T-helper 2 cell treated with Interferon-gamma antibody and Interleukin-4, amounts not matched to agents 5 μg/mL and 100 μg/mL, for 36 hours (primary cell): ENCODE measurements around the gene SGO1.
"Not testable (repeated sequence)": the region's sequence is repeated elsewhere in the genome, so short reads cannot be mapped to it uniquely, and the experiment has no call there.

ENCODE experiments used
- DNase-seq: peaks from one replicate; pipeline ENCODE4 v3.0.0; 2021; ENCODE audit warnings: low spot score
- H3K27ac Mint-ChIP-seq: one replicate; pipeline ENCODE4 v1.8.0; 2021; ENCODE audit warnings: mild to moderate bottlenecking, mixed read lengths
- H3K27me3 Mint-ChIP-seq: one replicate; pipeline ENCODE4 v1.8.0; 2021; ENCODE audit warnings: low read depth, mixed read lengths
- H3K36me3 Mint-ChIP-seq: one replicate; pipeline ENCODE4 v1.8.0; 2021; ENCODE audit warnings: low read depth, mixed read lengths
- H3K4me1 Mint-ChIP-seq: one replicate; pipeline ENCODE4 v1.8.0; 2021; ENCODE audit warnings: low read depth, mixed read lengths
- H3K4me3 Mint-ChIP-seq: one replicate; pipeline ENCODE4 v1.8.0; 2022; ENCODE audit warnings: mild to moderate bottlenecking, moderate library complexity, mixed read lengths
- H3K9me3 Mint-ChIP-seq: one replicate; pipeline ENCODE4 v1.8.0; 2021; ENCODE audit warnings: mixed read lengths

SGO1 gene

DNA sequence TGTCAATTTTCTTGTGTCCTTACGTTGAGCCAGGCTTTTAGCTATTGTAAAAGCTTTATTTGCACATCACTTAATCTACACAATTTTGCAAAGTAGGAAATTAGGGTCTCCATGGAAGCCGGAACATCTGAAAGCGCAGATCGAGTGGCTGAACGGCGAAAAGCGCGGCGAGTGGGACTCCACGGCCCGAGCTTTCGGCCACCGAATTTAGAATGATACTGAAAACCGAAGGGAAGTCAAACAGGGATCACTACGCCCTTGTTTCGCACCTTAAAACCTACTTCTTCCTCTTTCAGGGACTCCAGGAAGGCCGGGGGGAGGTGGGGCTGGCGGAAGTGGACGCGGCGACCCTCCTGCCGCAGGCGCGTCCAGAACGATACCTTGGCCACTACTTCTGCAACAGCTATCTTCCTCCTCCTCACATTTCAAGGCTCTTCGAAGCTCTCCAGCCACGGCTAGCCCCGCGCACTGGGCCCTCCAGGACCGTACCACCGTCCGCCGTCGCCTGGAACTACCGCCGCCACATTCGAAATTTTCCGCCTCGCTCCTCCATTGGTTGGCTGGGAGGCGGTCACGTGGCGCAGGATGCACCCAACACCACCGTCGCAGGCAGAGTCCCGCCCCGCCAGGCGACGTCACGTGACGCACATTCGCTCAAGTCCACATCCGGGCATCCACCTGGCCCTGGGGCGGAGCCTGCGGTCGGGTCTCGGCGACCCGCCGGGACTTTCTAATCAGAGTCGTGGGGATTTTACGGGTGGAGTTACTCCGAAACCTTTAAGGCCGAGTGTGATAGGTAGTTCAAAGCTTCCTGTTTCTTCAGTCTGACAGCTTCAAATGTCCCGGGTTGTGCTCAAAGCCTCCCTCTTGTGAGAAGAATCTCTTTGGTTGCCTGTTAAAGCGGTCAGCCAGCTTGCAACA lies at the start of gene SGO1:
TSS of gene SGO1 (minus strand) at position 528 of the 921 bp plus-strand sequence. CDS start 2,179 bp downstream, outside the sequence.
- Mint-ChIP-seq H3K4me1 (peaks cover 17% of the 10 kb centered on the region), H3K27ac (no peak within 1 kb of the TSS)

GRCh38 chr3:20235796-20236195 lies 49.8 kb upstream of the SGO1 start:
- no peak for DNase-seq
- Mint-ChIP-seq H3K9me3 (no peaks in the 10 kb centered on the region), H3K36me3 (no peaks in the 10 kb centered on the region), H3K27me3 (no peaks in the 10 kb centered on the region), H3K27ac (no peak overlapping the region), H3K4me3 (no peak overlapping the region), H3K4me1 (no peaks in the 10 kb centered on the region)

More for the DNA sequence above, at the start of gene SGO1:
- Mint-ChIP-seq H3K4me3 (no peak within 1 kb of the TSS), H3K36me3 (peaks cover 19% of the 10 kb centered on the region), H3K9me3 (no peaks in the 10 kb centered on the region), H3K27me3 (no peaks in the 10 kb centered on the region)
- peak; percentile 100 for DNase-seq

- H3K4me1 Mint-ChIP-seq: no peaks in the 10 kb centered on the region
- no peaks in the 10 kb centered on the region for H3K36me3 Mint-ChIP-seq
- no peak overlapping the region for H3K4me3 Mint-ChIP-seq
- no peak overlapping the region for H3K27ac Mint-ChIP-seq
- no peaks in the 10 kb centered on the region for H3K27me3 Mint-ChIP-seq
- no peaks in the 10 kb centered on the region for H3K9me3 Mint-ChIP-seq
- DNase-seq: no peak
Measured at GRCh38 chr3:20232906-20233780, 47.1 kb upstream of the SGO1 start.

DNA sequence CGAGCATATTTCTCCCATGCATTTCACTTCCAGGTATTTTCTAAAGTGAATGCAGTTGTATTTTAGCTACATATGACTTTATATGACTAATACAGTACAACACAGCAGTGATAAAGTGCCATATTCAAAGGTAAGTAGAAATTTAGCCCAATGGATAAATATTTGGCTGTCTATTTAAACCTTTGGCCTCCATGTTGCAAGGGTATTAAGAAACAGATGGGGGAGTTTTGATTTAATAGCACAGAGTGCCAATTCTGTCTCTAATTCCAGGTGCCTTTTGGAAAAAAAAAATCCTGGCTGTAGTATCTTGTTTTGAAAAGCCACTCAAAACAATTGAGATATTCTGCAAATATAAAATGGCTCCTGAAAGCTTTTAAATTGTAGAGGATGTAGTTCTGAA lies 44.9 kb upstream of the SGO1 start:
- Mint-ChIP-seq H3K4me1 (no peaks in the 10 kb centered on the region), H3K27me3 (no peaks in the 10 kb centered on the region), H3K27ac (no peak overlapping the region), H3K4me3 (no peak overlapping the region), H3K9me3 (no peaks in the 10 kb centered on the region), H3K36me3 (no peaks in the 10 kb centered on the region)
- no peak for DNase-seq

DNA sequence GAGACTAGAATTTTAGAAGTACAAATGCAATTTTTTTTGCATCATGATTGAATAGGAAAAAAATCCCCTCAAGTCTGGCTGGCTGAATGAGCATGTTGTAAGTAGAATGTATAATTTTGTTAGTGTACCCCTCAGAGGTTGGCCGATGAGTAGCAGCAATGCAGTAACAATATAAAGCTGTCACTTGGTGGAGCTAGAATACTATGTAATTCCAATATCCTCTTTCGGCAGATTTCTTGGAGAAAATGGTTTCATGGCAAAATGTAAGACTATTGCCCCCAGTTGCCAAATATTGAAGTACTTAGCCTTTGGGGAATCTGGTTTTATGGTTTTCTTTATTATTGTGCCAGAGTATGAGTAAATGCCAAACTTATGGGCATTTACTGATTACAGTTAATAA lies 39.8 kb upstream of the SGO1 start:
- Mint-ChIP-seq H3K9me3 (no peaks in the 10 kb centered on the region), H3K4me3 (no peak overlapping the region), H3K36me3 (no peaks in the 10 kb centered on the region), H3K27me3 (peaks cover 9% of the 10 kb centered on the region), H3K27ac (no peak overlapping the region), H3K4me1 (no peaks in the 10 kb centered on the region)
- no peak for DNase-seq

DNA sequence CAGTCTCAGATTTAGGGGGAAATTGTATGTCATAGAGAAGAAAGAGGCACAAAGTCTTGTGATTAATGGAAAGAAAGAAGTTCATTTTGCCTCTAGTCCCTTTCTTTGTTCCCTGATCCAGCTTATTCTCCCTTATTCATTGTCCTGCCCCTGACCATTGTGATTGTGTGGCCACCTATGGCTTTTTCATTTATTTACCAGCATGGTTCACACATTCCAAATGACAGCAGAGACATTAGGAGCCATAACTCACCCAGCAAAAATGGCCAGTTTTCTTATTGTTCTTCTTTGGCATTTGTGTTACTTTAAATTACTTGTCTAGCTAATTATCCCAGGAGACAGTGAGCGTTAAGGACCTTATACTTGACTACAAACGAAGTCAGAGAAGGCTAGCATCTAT lies 36.3 kb upstream of the SGO1 start:
- H3K9me3 Mint-ChIP-seq: no peaks in the 10 kb centered on the region
- H3K27ac Mint-ChIP-seq: no peak overlapping the region
- DNase-seq: no peak
- H3K36me3 Mint-ChIP-seq: no peaks in the 10 kb centered on the region
- H3K4me3 Mint-ChIP-seq: no peak overlapping the region
- no peaks in the 10 kb centered on the region for H3K4me1 Mint-ChIP-seq
- H3K27me3 Mint-ChIP-seq: peaks cover 9% of the 10 kb centered on the region

GRCh38 chr3:20218215-20218614 lies 32.2 kb upstream of the SGO1 start:
- H3K4me1 Mint-ChIP-seq: no peaks in the 10 kb centered on the region
- no peak for DNase-seq
- H3K27ac Mint-ChIP-seq: no peak overlapping the region
- no peaks in the 10 kb centered on the region for H3K36me3 Mint-ChIP-seq
- no peak overlapping the region for H3K4me3 Mint-ChIP-seq
- H3K9me3 Mint-ChIP-seq: no peaks in the 10 kb centered on the region
- H3K27me3 Mint-ChIP-seq: peaks cover 11% of the 10 kb centered on the region

DNA sequence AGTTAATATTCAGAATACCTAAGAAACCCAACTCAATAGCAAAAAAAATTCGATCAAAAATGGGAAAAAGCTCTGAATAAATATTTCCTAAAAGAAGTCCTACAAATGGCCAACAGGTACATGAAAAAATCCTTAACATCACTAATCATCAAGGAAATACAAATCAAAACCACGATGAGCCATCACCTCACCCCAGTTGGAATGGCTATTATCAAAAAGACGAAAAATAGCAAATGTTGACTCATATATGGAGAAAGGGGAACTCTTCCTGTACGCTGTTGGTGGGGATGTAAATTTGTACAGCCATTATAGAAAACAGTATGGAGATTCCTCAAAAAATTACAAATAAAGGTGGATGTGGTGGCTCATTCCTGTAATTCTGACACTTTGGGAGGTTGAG lies 29.6 kb upstream of the SGO1 start:
- Mint-ChIP-seq H3K27ac (no peak overlapping the region), H3K9me3 (no peaks in the 10 kb centered on the region), H3K4me1 (no peaks in the 10 kb centered on the region), H3K36me3 (no peaks in the 10 kb centered on the region), H3K4me3 (no peak overlapping the region), H3K27me3 (peaks cover 7% of the 10 kb centered on the region)
- DNase-seq: no peak

GRCh38 chr3:20213491-20213890 lies 27.5 kb upstream of the SGO1 start:
- not testable (repeated sequence) for H3K4me1 Mint-ChIP-seq, H3K4me3 Mint-ChIP-seq, H3K27me3 Mint-ChIP-seq, DNase-seq, H3K9me3 Mint-ChIP-seq, H3K36me3 Mint-ChIP-seq, H3K27ac Mint-ChIP-seq

DNA sequence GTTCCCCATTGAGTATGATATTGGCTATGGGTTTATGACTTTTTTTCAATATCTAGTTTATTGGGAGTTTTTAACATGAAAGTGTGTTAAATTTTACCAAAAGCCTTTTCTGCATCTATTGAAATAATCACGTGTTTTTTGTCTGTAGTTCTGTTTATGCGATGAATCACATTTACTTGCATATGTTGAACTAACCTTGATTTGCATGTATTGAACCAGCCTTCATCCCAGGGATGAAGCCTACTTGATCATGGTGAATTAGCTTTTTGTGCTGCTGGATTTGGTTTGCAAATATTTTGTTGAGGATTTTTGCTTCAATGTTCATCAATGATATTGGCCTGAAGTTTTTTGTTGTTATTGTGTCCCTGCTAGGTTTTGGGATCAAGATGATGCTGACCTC lies 21.9 kb upstream of the SGO1 start:
- H3K4me3 Mint-ChIP-seq, DNase-seq, H3K4me1 Mint-ChIP-seq, H3K36me3 Mint-ChIP-seq, H3K27ac Mint-ChIP-seq: not testable (repeated sequence)
- H3K9me3 Mint-ChIP-seq: peaks cover 13% of the 10 kb centered on the region
- peaks cover 16% of the 10 kb centered on the region for H3K27me3 Mint-ChIP-seq

- not testable (repeated sequence) for H3K4me1 Mint-ChIP-seq, H3K27ac Mint-ChIP-seq, H3K36me3 Mint-ChIP-seq, H3K4me3 Mint-ChIP-seq, DNase-seq
- H3K27me3 Mint-ChIP-seq: peaks cover 20% of the 10 kb centered on the region
- peaks cover 13% of the 10 kb centered on the region for H3K9me3 Mint-ChIP-seq
Measured at GRCh38 chr3:20205898-20206297, 19.9 kb upstream of the SGO1 start.

DNA sequence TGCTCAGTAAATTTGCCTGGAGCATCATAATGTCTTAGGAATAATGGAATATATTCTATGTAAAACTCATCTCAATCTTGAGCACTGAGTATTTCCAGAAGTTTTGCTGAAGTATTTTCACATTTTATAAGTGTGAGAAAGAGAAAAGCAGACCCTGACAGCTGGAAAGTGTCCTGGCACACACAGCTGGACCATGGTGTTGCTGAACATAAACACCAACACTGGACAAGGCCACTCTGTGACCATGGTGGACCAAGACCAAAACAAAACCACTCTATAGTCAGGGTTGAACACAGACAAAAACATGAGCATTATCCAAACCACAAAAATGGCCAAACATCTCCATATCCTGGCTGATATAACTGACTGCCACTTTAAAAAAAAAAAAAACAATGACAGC lies 15.1 kb upstream of the SGO1 start:
- H3K27ac Mint-ChIP-seq: no peak overlapping the region
- peaks cover 13% of the 10 kb centered on the region for H3K27me3 Mint-ChIP-seq
- peaks cover 8% of the 10 kb centered on the region for H3K9me3 Mint-ChIP-seq
- no peak for DNase-seq
- H3K4me1 Mint-ChIP-seq: peaks cover 2% of the 10 kb centered on the region
- no peak overlapping the region for H3K4me3 Mint-ChIP-seq
- H3K36me3 Mint-ChIP-seq: no peaks in the 10 kb centered on the region

GRCh38 chr3:20197775-20198174 lies 11.8 kb upstream of the SGO1 start:
- Mint-ChIP-seq H3K27me3 (peaks cover 12% of the 10 kb centered on the region), H3K4me1 (peaks cover 2% of the 10 kb centered on the region), H3K27ac (no peak overlapping the region), H3K9me3 (no peaks in the 10 kb centered on the region), H3K36me3 (no peaks in the 10 kb centered on the region), H3K4me3 (no peak overlapping the region)
- DNase-seq: no peak

GRCh38 chr3:20194793-20195460 lies 8.9 kb upstream of the SGO1 start:
- peaks cover 7% of the 10 kb centered on the region for H3K27me3 Mint-ChIP-seq
- H3K9me3 Mint-ChIP-seq: no peaks in the 10 kb centered on the region
- H3K4me3 Mint-ChIP-seq: no peak overlapping the region
- no peaks in the 10 kb centered on the region for H3K36me3 Mint-ChIP-seq
- peaks cover 2% of the 10 kb centered on the region for H3K4me1 Mint-ChIP-seq
- no peak overlapping the region for H3K27ac Mint-ChIP-seq
- no peak for DNase-seq
